Activated naive CD4-positive, alpha-beta T cell treated with anti-CD3 and anti-CD28 coated beads, Interleukin-2, amount 50 U/mL, for 24 hours (primary cell): ENCODE data around the gene ACR.

Experiments
- H3K27ac Mint-ChIP-seq: one replicate; pipeline ENCODE4 v1.8.0; 2021; ENCODE audit warnings: mild to moderate bottlenecking, mixed read lengths
- H3K27me3 Mint-ChIP-seq: one replicate; pipeline ENCODE4 v1.8.0; 2021; ENCODE audit warnings: mixed read lengths
- H3K36me3 Mint-ChIP-seq: one replicate; pipeline ENCODE4 v1.8.0; 2021; ENCODE audit warnings: mixed read lengths
- H3K4me1 Mint-ChIP-seq: one replicate; pipeline ENCODE4 v1.8.0; 2021; ENCODE audit warnings: mixed read lengths
- H3K4me3 Mint-ChIP-seq: one replicate; pipeline ENCODE4 v1.8.0; 2021; ENCODE audit warnings: mild to moderate bottlenecking, mixed read lengths
- H3K9me3 Mint-ChIP-seq: one replicate; pipeline ENCODE4 v1.8.0; 2021; ENCODE audit warnings: mixed read lengths

Gene ACR

GRCh38 chr22:50711446-50712340 is 26.3 kb upstream of the ACR start:
- no peaks in the 10 kb centered on the region for H3K9me3 Mint-ChIP-seq
- H3K36me3 Mint-ChIP-seq, result no peaks in the 10 kb centered on the region
- H3K4me3 Mint-ChIP-seq, result no peak overlapping the region
- H3K4me1 Mint-ChIP-seq, result no peaks in the 10 kb centered on the region
- H3K27me3 Mint-ChIP-seq, result no peaks in the 10 kb centered on the region
- no peak overlapping the region for H3K27ac Mint-ChIP-seq

GRCh38 chr22:50712341-50713007 is 25.5 kb upstream of the ACR start:
- Mint-ChIP-seq H3K36me3 (no peaks in the 10 kb centered on the region), H3K27me3 (no peaks in the 10 kb centered on the region), H3K4me3 (no peak overlapping the region), H3K4me1 (no peaks in the 10 kb centered on the region), H3K9me3 (no peaks in the 10 kb centered on the region), H3K27ac (no peak overlapping the region)

- Mint-ChIP-seq H3K27ac (no peak overlapping the region), H3K4me3 (no peak overlapping the region), H3K9me3 (no peaks in the 10 kb centered on the region), H3K4me1 (no peaks in the 10 kb centered on the region), H3K27me3 (no peaks in the 10 kb centered on the region), H3K36me3 (no peaks in the 10 kb centered on the region)
Measured at GRCh38 chr22:50713008-50713385, 25.0 kb upstream of the ACR start.

GRCh38 chr22:50713571-50714056 is 24.4 kb upstream of the ACR start:
- Mint-ChIP-seq H3K36me3 (no peaks in the 10 kb centered on the region), H3K4me3 (no peak overlapping the region), H3K9me3 (no peaks in the 10 kb centered on the region), H3K4me1 (no peaks in the 10 kb centered on the region), H3K27me3 (no peaks in the 10 kb centered on the region), H3K27ac (no peak overlapping the region)

GRCh38 chr22:50714150-50714549 is 23.9 kb upstream of the ACR start:
- H3K27ac Mint-ChIP-seq, result no peak overlapping the region
- no peaks in the 10 kb centered on the region for H3K4me1 Mint-ChIP-seq
- H3K4me3 Mint-ChIP-seq, result no peak overlapping the region
- H3K27me3 Mint-ChIP-seq, result no peaks in the 10 kb centered on the region
- no peaks in the 10 kb centered on the region for H3K36me3 Mint-ChIP-seq
- no peaks in the 10 kb centered on the region for H3K9me3 Mint-ChIP-seq

- Mint-ChIP-seq H3K36me3 (no peaks in the 10 kb centered on the region), H3K4me1 (no peaks in the 10 kb centered on the region), H3K9me3 (no peaks in the 10 kb centered on the region), H3K4me3 (no peak overlapping the region), H3K27ac (no peak overlapping the region), H3K27me3 (no peaks in the 10 kb centered on the region)
Measured at GRCh38 chr22:50714631-50715179, 23.3 kb upstream of the ACR start.

- Mint-ChIP-seq H3K27ac (no peak overlapping the region), H3K4me3 (no peak overlapping the region), H3K36me3 (no peaks in the 10 kb centered on the region), H3K4me1 (no peaks in the 10 kb centered on the region), H3K27me3 (no peaks in the 10 kb centered on the region), H3K9me3 (no peaks in the 10 kb centered on the region)
Measured at GRCh38 chr22:50715250-50715649, 22.8 kb upstream of the ACR start.

GRCh38 chr22:50715776-50716175 is 22.2 kb upstream of the ACR start:
- H3K27me3 Mint-ChIP-seq, result no peaks in the 10 kb centered on the region
- no peaks in the 10 kb centered on the region for H3K36me3 Mint-ChIP-seq
- H3K27ac Mint-ChIP-seq, result no peak overlapping the region
- no peaks in the 10 kb centered on the region for H3K4me1 Mint-ChIP-seq
- H3K4me3 Mint-ChIP-seq, result no peak overlapping the region
- no peaks in the 10 kb centered on the region for H3K9me3 Mint-ChIP-seq

GRCh38 chr22:50716290-50717024 is 21.5 kb upstream of the ACR start:
- Mint-ChIP-seq H3K27ac (no peak overlapping the region), H3K4me3 (no peak overlapping the region), H3K9me3 (no peaks in the 10 kb centered on the region), H3K36me3 (no peaks in the 10 kb centered on the region), H3K4me1 (no peaks in the 10 kb centered on the region), H3K27me3 (no peaks in the 10 kb centered on the region)

- no peak overlapping the region for H3K27ac Mint-ChIP-seq
- H3K36me3 Mint-ChIP-seq, result no peaks in the 10 kb centered on the region
- no peak overlapping the region for H3K4me3 Mint-ChIP-seq
- H3K27me3 Mint-ChIP-seq, result no peaks in the 10 kb centered on the region
- no peaks in the 10 kb centered on the region for H3K4me1 Mint-ChIP-seq
- no peaks in the 10 kb centered on the region for H3K9me3 Mint-ChIP-seq
Measured at GRCh38 chr22:50717709-50718351, 20.2 kb upstream of the ACR start.

GRCh38 chr22:50718352-50718709 is 19.7 kb upstream of the ACR start:
- Mint-ChIP-seq H3K4me1 (no peaks in the 10 kb centered on the region), H3K4me3 (no peak overlapping the region), H3K27me3 (no peaks in the 10 kb centered on the region), H3K27ac (no peak overlapping the region), H3K36me3 (no peaks in the 10 kb centered on the region), H3K9me3 (no peaks in the 10 kb centered on the region)

GRCh38 chr22:50719814-50720300 is 18.1 kb upstream of the ACR start:
- no peaks in the 10 kb centered on the region for H3K27me3 Mint-ChIP-seq
- no peak overlapping the region for H3K27ac Mint-ChIP-seq
- no peak overlapping the region for H3K4me3 Mint-ChIP-seq
- no peaks in the 10 kb centered on the region for H3K4me1 Mint-ChIP-seq
- no peaks in the 10 kb centered on the region for H3K9me3 Mint-ChIP-seq
- no peaks in the 10 kb centered on the region for H3K36me3 Mint-ChIP-seq

GRCh38 chr22:50720301-50721256 is 17.4 kb upstream of the ACR start:
- Mint-ChIP-seq H3K27ac (no peak overlapping the region), H3K27me3 (no peaks in the 10 kb centered on the region), H3K9me3 (no peaks in the 10 kb centered on the region), H3K4me1 (no peaks in the 10 kb centered on the region), H3K36me3 (no peaks in the 10 kb centered on the region), H3K4me3 (no peak overlapping the region)

GRCh38 chr22:50721257-50721844 is 16.7 kb upstream of the ACR start:
- H3K4me3 Mint-ChIP-seq, result no peak overlapping the region
- H3K9me3 Mint-ChIP-seq, result no peaks in the 10 kb centered on the region
- no peaks in the 10 kb centered on the region for H3K27me3 Mint-ChIP-seq
- no peaks in the 10 kb centered on the region for H3K4me1 Mint-ChIP-seq
- no peaks in the 10 kb centered on the region for H3K36me3 Mint-ChIP-seq
- H3K27ac Mint-ChIP-seq, result no peak overlapping the region
